ENCODE results near the gene NECAB2.

NECAB2 gene

DNA sequence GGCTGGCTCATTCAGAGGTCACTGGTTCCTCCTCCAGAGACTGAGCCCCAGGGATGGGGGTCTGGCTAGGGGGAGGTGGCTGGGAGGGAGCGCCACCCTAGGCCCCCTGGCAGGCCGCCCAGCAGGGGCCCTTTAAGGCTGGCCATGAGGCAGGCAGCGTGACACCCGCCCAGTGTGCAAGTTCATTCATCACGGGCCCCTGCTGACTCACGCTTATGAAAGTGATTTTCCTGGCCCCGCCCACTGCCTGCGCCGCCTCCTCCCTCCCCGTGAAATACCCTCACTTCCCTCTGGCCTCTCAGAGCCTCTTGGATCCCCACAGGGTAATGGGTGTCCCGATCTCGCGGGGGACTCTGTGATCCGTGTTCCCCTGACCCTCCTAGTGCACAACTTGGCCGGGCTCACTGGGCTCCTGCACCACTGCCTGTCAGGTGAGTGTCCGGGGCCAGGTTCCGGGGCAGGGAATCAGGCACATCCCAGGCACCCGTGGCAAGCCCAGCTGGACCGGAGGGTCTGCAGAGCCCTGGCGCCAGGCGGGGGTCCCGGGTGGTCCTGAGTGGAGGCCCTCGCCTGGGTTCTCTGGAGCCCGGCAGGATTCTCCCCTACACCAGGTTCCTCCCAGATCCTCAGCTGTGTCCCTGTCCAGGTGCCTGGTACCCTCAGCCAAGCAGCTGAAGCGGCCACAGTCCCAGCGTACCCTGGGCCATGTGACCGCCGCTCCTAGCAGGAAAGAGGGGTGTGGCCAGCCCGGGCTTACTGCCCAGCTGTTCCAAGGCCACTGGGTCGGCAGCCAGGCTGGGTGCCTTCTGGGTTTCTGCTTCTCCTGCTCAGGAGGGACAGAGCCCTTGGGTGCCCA is 14.9 kb upstream of the NECAB2 start, which contains the start of gene OSGIN1:
TSS of gene OSGIN1 (plus strand) at position 301 of the 856 bp plus-strand sequence. CDS start 4,432 bp downstream, outside the sequence.
- peak; percentile 39 for DNase-seq

DNA sequence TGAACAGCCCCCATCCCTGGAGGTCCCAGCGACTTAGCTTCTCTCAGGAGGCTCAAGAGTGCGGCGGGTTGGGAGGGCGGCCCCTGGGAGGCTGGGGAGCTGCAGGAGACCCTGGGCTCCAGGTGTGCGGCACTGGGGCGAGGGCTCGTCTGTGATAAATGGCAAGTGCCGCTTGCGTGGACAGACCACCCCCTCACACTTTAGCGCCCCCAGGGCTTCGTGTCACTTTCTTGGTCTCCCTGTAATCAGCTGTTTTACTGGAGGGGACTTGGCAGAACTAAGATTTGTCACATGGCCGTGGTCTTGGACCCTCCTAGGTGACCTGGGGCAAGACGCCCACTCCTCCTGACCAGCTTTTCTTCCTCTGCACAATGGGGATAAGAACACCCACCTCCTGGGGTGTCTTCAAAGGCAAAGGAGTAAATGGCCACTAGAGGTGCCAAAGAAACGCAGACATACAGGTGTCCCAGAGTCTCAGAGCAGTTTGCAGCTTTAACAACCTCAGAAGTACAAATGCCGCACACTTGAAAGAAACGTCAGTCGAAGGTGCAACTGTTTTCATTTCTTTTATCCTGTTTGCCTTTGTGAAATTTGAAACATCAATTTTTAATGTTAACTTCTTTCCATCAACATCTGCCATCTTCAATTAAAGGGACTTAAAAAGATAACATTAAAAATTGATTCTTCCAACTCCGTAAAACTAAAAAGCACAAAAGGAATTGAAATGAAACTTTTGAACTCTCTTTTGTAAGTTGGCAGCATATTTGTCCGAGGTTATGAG is 14.1 kb upstream of the NECAB2 start:
- DNase-seq = no peak

DNA sequence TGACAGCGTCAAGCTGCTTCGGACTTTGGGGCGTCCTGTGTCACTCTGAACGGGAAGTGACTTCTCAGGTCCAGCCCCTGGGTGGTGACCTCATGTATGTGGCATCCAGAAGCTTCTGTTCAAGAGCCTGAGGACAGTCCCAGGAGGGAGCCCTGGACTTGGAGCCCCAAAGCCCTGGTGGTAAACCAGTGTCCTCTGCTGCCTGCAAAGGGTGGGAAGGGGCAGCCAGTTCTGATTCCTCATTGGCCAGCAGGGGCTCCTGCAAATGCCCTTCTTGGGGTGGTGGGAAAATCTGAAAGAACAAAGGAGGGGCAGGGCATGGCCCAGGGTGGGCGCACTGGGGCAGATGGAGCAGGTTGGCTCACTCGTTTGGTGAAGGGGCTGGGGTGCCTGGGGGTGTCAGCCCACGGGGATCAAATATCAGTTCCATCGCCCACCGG is 13.4 kb upstream of the NECAB2 start:
- DNase-seq = no peak

DNA sequence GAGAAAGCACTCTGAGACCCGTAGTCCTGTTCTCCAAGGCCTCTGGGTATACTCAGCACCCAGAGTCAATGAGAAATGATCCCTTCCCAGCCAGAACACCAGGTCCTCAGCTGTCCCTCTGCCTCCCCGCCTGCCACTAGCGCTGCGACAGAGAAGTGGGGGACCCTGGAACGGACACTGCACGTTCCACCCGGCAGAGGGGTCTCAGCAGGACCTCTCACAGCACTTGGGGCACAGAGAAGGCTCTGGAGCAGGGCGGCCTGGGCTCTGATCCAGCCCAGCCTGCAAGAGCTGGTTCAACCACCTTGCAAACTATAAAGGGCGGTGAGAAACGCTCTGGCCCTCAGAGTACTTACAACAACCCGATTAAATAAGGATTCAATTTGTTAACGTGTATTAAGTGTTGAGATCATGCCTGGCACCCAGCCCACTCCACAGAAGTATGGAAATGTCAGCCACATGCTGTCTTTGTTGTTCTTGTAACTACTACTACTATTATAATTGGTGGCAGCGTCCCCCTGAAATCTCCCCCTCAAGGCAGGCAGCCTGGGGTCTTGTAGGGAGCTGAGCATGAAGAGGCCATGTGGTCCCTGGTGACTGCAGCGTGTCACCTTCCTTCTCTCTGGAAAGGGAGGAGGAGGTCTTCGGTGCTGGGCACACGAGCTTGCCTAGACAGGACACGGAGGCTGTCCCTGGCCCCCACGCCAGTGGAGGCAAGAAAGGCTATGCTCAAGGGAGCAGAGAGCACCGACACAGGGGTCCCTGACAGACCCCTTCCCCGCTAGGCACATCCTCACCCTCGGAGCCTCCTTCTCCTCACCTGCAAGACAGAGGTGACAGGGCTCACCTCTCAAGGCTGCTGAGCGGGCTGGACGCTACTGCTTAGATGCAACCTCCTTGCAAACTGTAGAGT is 12.6 kb upstream of the NECAB2 start:
- DNase-seq = no peak

DNA sequence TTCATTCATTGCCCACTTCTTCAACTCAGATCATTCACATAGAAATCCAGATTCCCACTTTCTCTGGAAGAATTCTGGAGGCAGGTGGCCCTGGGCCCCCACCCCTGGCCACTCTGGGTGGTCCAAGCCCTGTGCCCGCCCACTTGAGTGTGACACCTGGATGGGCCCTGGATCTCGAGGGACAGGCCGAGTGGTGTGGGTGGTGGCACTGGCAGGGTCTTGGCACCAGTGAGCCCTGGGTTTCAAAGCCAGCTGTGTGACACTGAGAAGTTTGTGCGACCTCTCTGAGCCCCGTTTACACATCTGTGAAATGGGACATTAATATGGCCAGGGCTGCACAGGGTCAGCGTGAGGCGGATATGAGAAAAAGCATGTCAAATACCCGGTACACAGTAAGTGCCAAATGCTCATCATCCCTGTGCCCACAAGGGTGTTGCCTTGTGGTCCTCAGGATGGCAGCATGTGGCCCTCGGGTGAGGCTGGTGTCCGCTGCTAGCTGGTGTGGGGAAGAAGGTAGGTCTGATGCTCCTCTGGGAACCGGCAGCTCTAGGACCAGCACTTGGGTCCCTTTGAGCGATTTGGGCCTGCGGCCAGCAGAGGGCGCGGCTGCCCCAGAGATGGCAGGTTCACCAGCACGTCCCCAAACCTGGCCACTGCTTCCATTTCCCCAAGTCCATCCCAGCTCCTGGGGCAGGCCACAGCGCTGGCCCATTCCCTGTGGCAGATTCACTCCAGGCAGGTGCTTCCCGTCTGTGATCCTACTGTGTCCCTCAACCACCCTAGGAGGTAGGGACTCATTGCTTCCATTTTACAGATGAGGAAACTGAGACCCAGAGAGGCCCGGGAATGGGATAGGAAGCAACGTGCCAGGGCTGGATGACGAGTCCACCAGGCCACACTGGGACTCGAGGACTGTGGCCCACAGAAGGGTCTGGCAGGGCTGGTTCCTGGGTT is 11.4 kb upstream of the NECAB2 start:
- peak; percentile 60 for DNase-seq

DNA sequence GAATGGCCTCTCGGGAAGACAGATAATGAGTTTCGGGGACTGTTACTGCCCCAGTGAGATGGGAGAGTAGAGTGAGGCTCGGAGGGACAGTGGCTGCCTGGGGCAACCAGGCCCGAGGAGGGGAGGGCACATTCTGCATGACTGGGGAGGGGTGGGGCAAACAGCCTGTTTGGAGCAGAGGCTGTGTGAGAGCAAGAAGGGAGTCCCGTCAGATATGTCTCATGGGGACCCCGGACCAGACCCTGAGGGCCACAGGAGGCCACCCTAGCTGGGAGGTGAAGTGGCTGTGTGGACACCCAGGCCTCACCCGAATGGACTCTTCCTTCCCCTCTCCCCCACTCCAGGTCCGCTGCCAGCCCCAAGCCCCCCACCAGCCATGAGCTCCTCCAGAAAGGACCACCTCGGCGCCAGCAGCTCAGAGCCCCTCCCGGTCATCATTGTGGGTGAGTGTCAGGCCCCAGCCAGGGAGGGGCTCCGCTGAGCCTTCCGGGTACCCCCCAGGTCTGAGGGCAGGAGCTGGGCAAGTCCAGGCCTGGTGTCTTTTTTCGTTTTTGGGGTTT is 10.7 kb upstream of the NECAB2 start:
- DNase-seq = no peak

DNA sequence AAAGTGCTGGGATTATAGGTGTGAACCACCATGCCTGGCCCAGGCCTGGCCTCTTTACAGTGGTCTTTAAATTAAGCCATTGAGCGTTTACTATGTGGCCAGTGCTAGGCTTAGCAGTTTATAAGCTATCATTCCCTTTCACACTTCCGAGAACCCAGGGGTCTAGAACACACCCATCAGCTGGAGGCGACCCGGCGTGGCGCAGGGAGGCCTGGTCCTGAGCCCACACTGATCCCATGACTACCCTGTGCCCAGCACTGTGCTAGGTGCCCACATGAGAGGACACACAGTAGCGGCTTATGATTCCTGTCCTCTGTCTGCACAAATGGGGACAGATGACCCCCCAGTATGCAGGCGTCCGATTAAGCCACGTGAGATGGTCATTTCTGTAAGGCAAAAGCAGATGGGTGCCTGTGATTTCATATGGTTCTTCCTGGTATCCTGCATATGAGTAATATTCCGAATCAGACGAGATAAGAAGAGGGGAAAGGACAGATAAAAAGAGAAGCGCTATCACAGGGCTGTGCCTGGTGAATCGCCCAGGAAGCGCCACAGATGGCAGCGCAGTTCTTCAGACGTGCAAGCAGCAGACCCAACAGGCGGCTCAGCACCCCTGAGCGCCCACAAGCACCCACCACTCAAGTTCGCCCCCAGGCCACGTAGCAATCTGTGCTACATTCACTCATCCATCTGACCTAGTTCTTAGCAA is 9.8 kb upstream of the NECAB2 start:
- DNase-seq = no peak

DNA sequence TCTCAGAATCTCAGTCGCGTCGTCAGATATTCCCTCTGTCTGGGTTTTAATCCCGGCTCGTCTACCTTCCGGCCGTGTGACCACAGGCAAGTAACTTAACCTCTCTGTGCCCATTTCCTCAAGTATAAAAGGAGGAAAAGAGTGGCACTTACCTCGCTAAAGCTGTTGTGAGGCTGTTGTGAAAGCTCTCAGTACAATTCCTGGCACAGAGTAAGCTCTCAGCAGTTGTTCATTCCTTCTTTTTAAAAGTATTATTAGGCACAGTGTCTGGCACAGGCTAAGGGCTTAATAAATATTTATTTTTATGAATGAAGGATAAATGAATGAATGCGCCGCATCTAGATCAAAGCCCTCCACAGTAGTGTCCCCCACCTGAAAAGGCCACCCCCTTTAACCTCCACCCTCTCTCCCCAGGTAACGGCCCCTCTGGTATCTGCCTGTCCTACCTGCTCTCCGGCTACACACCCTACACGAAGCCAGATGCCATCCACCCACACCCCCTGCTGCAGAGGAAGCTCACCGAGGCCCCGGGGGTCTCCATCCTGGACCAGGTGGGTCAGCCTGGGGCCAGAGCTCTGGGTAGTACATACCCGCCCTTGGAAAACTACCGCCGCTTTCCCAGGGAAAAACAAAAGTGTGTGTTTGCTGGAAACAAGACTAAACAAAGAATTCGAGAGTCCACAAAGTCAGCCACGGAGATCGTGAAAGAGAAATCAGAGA is 9.0 kb upstream of the NECAB2 start:
- DNase-seq = no peak

DNA sequence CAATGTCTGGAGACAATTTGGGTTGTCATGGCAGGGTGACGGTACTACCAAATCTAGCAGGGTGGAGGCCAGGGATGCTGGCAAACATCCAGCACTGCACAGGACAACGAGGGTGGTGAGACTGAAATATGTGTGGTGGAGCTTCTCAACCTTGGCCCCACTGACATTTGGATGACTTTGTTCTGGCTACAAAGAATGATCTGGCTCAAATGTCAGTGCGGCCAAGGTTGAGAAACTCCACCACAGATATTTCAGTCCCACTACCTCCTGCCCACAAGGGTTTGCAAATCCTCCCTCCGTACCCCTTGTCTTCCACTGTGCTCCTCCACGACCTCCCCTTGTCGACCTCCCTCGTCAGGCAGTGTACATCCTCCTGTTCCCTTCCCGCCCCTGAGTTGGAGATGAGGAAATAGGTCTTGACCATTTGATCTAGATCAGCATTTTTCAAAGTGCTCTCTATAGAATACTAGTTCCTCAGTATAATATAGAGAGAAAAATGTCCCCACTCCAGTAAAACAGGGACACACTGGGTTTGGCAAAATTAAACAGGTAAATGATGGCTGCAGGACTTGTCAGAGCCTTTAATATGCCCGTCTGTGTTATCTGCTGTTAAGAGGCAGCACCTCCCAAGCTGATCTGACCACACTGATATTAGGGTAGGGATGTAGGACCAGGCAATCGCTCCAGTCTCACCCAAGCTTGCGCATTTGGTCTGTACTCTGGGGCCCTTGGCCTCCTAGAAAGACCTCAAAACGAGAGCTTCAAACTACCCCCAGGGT is 8.2 kb upstream of the NECAB2 start:
- DNase-seq = no peak

DNA sequence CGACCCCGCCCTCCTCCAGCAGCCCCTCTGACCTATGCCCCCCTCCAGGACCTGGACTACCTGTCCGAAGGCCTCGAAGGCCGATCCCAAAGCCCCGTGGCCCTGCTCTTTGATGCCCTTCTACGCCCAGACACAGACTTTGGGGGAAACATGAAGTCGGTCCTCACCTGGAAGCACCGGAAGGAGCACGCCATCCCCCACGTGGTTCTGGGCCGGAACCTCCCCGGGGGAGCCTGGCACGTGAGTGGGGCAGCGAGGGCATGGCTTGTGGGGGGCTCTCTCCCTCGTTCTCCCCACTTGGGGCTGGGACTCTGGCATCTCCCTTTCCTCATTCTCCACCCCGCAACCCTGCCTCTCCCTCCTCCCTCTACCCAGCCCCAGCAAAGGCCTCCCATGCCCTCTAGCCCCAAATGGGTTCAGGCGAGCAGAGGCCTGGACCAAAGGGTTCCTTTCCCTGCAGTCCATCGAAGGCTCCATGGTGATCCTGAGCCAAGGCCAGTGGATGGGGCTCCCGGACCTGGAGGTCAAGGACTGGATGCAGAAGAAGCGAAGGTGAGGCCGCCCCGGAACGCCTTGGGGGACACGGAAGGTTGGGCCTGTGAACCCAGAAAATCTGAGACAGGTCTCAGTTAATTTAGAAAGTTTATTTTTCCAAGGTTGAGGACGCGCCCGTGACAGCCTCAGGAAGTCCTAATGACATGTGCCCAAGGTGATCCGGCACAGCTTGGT is 7.4 kb upstream of the NECAB2 start:
- no peak for DNase-seq

DNA sequence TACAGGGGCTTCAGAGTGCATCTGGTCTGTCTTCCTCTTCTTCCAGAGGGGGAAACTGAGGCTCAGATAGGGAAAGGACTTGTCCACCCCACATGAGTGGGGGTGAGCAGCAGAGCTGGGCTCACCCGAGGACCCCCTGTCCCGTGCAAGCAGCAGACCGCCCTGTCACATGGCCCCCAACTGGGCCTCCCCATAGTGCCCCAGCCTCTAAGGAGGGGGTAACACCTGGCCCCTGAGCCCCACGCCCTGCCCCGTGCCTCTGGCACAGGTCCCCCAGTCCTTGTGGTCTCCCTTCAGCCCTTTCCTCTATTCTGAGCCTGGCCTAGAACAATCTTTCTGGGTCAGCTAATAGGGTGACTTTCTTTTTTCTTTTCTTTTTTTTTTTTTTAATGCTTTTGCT is 6.5 kb upstream of the NECAB2 start:
- DNase-seq = no peak

DNA sequence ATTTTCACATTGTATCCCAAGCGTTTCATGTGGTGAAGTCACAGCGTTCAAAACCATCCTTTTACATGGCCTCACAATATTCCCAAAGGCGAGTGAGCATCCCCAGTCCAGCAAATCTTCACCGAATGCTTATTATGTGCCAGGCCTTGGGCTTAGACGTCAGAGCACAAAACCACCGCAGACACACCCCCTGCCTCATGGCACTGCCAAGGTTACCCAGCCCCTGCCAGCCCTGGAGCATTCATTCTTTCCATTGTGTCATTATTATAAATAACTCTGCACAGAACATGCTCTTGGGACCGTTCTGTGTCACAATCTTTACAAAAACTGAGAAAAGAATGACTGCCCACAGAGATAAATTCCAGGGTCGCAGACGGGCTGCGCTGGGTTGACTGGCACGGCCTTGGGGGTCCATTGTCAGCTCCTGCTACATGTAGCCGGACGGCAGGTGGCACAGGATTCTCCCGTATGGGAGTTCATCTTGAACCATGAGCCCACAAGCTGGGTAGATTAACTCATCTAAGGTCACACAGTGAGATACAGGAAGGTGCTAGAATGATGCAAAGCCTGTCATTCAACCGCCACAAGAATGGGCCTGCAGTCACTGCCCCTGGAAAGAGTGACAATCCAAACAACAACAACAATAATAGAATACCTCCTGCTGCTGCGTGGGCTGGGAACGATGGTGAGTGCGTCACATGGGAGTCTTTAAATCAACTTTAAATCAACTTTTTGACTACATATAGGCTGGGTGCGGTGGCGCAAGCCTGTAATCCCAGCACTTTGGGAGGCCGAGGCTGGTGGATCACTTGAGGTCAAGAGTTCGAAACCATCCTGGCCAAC is 4.5 kb upstream of the NECAB2 start:
- DNase-seq = no peak

DNA sequence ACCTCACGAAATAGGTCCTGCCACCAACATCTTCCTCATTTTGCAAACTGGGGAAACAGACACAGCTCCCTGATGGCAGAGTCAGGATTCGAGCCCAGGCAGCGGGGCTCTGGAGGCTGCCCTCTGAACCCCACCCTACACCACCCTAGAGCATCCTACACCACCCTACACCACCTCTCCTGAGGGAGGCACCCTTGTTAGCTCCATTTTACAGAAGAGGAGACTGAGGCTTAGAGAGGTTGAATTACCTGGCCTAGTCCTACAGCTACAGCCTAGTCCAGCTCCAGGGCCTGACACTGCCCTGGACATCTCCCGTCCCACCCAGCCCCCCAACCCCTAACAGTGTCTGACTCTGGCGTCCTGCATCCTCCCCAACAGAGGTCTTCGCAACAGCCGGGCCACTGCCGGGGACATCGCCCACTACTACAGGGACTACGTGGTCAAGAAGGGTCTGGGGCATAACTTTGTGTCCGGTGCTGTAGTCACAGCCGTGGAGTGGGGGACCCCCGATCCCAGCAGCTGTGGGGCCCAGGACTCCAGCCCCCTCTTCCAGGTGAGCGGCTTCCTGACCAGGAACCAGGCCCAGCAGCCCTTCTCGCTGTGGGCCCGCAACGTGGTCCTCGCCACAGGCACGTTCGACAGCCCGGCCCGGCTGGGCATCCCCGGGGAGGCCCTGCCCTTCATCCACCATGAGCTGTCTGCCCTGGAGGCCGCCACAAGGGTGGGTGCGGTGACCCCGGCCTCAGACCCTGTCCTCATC is 3.2 kb upstream of the NECAB2 start:
- no peak for DNase-seq

DNA sequence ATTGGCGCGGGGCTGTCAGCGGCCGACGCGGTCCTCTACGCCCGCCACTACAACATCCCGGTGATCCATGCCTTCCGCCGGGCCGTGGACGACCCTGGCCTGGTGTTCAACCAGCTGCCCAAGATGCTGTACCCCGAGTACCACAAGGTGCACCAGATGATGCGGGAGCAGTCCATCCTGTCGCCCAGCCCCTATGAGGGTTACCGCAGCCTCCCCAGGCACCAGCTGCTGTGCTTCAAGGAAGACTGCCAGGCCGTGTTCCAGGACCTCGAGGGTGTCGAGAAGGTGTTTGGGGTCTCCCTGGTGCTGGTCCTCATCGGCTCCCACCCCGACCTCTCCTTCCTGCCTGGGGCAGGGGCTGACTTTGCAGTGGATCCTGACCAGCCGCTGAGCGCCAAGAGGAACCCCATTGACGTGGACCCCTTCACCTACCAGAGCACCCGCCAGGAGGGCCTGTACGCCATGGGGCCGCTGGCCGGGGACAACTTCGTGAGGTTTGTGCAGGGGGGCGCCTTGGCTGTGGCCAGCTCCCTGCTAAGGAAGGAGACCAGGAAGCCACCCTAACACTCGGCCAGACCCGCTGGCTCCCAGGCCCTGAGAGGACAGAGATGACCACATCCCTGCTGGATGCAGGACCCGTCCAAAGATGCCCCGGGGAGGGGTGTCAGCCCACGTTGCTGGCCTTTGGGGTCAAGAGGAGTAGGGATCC is 2.4 kb upstream of the NECAB2 start:
- DNase-seq = no peak

DNA sequence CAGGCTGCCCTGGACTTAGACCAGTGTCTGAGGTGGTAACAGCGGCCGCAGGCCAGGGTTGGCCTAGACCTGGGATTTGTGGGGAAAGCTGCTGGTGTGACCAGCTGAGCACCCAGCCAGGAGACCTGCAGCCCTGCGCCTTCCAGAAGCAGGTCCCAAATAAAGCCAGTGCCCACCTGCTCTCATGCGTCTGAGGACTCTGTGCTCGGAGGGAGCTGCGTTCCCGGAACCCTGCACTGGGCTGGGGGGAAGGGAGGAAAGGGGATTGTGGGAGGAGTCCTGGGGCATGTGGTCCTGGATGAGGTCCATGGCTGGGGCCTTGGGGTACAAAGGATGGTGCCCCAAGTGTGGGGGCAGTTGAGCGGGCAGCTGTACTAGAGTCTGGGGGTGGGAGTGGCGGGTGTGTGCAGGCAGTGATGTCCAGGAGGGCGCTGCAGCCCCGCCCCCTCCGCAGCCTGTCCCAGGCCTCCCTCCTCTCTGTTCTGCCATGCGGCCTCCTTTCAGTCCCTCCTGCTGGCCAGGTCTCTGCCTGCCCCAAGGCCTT is 1.8 kb upstream of the NECAB2 start:
- DNase-seq = no peak

DNA sequence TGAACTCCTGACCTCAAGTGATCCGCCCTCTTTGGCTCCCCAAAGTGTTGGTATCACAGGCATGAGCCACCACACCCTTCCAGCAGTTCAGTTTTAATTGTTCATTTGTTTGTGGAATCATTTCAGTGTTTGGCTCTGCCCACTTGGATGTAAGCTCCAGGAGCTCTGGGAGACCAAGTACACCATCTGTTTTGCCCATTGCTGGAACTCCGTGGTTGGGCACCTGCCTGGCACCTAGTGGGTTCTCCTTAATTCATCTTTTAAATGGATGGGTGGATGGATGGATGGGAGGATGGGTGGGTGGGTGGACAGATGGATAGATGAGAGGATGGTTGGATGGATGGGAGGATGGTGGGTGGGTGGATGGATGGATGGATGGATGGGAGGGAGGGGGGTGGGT is 953 bp upstream of the NECAB2 start:
- DNase-seq = no peak

All from CD4-positive, alpha-beta T cell treated with Interleukin-17A for 1 hour (primary cell).